ENCODE results near the gene HYAL2. TPM values are rescaled to one million over a fixed set of nuclear protein-coding genes. Genes with fewer than 3 reads are reported as not detected.
A peak's percentile ranks its signal among the peaks of the same experiment; 100 is the strongest.

HYAL2 gene
- total and polyA plus RNA-seq, 9 of the 15 experiments (the other 6 are each of a cell fraction or from before 2014, with no cell fraction given), result 0.36 to 22.7 (median 11.4) TPM; not detected in 1

- peak in 1 of 2 experiments; percentile 81; a peak in 1 of 4 replicates for TF ChIP-seq SRF (CRISPR knock-in tag; IDR thresholded peaks at IDR 0.05)
- no peak for TF ChIP-seq ELF1 (tag; IDR thresholded peaks at IDR 0.05)
- TF ChIP-seq SREBF1 (IDR thresholded peaks at IDR 0.05; ENCODE audit: borderline replicate concordance, low read depth, low read length), result 0 out of 2 replicates have a peak, but pooled peaks have one; percentile 59
- TF ChIP-seq, protein P1, sequence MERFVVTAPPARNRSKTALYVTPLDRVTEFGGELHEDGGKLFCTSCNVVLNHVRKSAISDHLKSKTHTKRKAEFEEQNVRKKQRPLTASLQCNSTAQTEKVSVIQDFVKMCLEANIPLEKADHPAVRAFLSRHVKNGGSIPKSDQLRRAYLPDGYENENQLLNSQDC (CRISPR knock-in tag; IDR thresholded peaks at IDR 0.05), result no peak
- TF ChIP-seq, protein P2, sequence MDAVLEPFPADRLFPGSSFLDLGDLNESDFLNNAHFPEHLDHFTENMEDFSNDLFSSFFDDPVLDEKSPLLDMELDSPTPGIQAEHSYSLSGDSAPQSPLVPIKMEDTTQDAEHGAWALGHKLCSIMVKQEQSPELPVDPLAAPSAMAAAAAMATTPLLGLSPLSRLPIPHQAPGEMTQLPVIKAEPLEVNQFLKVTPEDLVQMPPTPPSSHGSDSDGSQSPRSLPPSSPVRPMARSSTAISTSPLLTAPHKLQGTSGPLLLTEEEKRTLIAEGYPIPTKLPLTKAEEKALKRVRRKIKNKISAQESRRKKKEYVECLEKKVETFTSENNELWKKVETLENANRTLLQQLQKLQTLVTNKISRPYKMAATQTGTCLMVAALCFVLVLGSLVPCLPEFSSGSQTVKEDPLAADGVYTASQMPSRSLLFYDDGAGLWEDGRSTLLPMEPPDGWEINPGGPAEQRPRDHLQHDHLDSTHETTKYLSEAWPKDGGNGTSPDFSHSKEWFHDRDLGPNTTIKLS (IDR thresholded peaks at IDR 0.05; ENCODE audit: borderline replicate concordance, low read depth), result no peak
- TF ChIP-seq LCOR (CRISPR knock-in tag; IDR thresholded peaks at IDR 0.05), result peak; percentile 76; the same call in 1 of the 2 replicates
- peak in 1 of 2 experiments; percentile 50; a peak in 1 of 4 replicates for TF ChIP-seq RCOR1 (IDR thresholded peaks at IDR 0.05; ENCODE audit: borderline replicate concordance in 1 of 2, low read depth in 2 of 2, low read length in 2 of 2)
- TF ChIP-seq ESRRA (IDR thresholded peaks at IDR 0.05; ENCODE audit: borderline replicate concordance, low read depth), result peak; percentile 20; the same call in 1 of the 2 replicates
- no peak for TF ChIP-seq KHSRP (IDR thresholded peaks at IDR 0.05)
- no peak for TF ChIP-seq ZBED1 (IDR thresholded peaks at IDR 0.05)
- TF ChIP-seq, protein P3, sequence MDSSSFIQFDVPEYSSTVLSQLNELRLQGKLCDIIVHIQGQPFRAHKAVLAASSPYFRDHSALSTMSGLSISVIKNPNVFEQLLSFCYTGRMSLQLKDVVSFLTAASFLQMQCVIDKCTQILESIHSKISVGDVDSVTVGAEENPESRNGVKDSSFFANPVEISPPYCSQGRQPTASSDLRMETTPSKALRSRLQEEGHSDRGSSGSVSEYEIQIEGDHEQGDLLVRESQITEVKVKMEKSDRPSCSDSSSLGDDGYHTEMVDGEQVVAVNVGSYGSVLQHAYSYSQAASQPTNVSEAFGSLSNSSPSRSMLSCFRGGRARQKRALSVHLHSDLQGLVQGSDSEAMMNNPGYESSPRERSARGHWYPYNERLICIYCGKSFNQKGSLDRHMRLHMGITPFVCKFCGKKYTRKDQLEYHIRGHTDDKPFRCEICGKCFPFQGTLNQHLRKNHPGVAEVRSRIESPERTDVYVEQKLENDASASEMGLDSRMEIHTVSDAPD (CRISPR knock-in tag; IDR thresholded peaks at IDR 0.05), result no peak
- TF ChIP-seq RBM17 (IDR thresholded peaks at IDR 0.05; ENCODE audit: borderline replicate concordance, low read depth, low read length), result no peak
- no peak for TF ChIP-seq SMARCC2 (IDR thresholded peaks at IDR 0.05; ENCODE audit: low read depth)
- no peak for TF ChIP-seq NR2F6 (CRISPR knock-in tag; IDR thresholded peaks at IDR 0.05)
- no peak for TF ChIP-seq ZNF644 (tag; IDR thresholded peaks at IDR 0.05; ENCODE audit: low read depth)
- TF ChIP-seq TFE3 (CRISPR knock-in tag; IDR thresholded peaks at IDR 0.05), result no peak
- TF ChIP-seq PHB2 (IDR thresholded peaks at IDR 0.05; ENCODE audit: low read depth), result no peak
- TF ChIP-seq, protein P4, sequence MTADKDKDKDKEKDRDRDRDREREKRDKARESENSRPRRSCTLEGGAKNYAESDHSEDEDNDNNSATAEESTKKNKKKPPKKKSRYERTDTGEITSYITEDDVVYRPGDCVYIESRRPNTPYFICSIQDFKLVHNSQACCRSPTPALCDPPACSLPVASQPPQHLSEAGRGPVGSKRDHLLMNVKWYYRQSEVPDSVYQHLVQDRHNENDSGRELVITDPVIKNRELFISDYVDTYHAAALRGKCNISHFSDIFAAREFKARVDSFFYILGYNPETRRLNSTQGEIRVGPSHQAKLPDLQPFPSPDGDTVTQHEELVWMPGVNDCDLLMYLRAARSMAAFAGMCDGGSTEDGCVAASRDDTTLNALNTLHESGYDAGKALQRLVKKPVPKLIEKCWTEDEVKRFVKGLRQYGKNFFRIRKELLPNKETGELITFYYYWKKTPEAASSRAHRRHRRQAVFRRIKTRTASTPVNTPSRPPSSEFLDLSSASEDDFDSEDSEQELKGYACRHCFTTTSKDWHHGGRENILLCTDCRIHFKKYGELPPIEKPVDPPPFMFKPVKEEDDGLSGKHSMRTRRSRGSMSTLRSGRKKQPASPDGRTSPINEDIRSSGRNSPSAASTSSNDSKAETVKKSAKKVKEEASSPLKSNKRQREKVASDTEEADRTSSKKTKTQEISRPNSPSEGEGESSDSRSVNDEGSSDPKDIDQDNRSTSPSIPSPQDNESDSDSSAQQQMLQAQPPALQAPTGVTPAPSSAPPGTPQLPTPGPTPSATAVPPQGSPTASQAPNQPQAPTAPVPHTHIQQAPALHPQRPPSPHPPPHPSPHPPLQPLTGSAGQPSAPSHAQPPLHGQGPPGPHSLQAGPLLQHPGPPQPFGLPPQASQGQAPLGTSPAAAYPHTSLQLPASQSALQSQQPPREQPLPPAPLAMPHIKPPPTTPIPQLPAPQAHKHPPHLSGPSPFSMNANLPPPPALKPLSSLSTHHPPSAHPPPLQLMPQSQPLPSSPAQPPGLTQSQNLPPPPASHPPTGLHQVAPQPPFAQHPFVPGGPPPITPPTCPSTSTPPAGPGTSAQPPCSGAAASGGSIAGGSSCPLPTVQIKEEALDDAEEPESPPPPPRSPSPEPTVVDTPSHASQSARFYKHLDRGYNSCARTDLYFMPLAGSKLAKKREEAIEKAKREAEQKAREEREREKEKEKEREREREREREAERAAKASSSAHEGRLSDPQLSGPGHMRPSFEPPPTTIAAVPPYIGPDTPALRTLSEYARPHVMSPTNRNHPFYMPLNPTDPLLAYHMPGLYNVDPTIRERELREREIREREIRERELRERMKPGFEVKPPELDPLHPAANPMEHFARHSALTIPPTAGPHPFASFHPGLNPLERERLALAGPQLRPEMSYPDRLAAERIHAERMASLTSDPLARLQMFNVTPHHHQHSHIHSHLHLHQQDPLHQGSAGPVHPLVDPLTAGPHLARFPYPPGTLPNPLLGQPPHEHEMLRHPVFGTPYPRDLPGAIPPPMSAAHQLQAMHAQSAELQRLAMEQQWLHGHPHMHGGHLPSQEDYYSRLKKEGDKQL (CRISPR knock-in tag; IDR thresholded peaks at IDR 0.05; ENCODE audit: borderline replicate concordance), result no peak
- TF ChIP-seq U2AF2 (optimal IDR thresholded peaks at IDR 0.05; ENCODE audit: low read depth, low read length), result no peak
These were observed 23.0 kb downstream of the HYAL2 start (continued) for GRCh38 chr3:50299638-50299928.
